ENCODE measurements around the gene FOXR1.

Gene FOXR1, protein sequence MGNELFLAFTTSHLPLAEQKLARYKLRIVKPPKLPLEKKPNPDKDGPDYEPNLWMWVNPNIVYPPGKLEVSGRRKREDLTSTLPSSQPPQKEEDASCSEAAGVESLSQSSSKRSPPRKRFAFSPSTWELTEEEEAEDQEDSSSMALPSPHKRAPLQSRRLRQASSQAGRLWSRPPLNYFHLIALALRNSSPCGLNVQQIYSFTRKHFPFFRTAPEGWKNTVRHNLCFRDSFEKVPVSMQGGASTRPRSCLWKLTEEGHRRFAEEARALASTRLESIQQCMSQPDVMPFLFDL

DNA sequence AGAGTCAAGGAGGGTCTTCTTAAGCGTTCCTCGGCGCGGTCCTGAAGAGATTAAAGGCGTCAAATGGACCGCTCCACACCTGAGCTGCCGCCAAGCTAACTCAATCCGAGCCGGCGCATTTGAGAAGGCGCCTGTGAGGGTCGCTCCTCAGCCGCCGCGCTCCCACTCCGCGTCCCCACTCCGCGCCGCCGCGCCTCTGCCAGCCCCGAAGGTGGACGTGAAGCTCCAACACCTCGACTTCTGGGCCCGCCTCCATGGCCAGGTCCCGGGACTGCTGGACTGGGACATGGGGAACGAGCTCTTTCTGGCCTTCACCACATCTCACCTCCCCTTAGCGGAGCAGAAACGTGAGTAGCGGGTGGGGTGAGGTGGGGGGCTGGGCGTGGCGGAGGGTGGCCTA lies at the start of gene FOXR1:
Gene FOXR1, plus strand, starts transcription at position 116 of the 400 bp plus-strand sequence. Its CDS starts 171 bp downstream, at position 287.
- DNase-seq, result no peak

DNA sequence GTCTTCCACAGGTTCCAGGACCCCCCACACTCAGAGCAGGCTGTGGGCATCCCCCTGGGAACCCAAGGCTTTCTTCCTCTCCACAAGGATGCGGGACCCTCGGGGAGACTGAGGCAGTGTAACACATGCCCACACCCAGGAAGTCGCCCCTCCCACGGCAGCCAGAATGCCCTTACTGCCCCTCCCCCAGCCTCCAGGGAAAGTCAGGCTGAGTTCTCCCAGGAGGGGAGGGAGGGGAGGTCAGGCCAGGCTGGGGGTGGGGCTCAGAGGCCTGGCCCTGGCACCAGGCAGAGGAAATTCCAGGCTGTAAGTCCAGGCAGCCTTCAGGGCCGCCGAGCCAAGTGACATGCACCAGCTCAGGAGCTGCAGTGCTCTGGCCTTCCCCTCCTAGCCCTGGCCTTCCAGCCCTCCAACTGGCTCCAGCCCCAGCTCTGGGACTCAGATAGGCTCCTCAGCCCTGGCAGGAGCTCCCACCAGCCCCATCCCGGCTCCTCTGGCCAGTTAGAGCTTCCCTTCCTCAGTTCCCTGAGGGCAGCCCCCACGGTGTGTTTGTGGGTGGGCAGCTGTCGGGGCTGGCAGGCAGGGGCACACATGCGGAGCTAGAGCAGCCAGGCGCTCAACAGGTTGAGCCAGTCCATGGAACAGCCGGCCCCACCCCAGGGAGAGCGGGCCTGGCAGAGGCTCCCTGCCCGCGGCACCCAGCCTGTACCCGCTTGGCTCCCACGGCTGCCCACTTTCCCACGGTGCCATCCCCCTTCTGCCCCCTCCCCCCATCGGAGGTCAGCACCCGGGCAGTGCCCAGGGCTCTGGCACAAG lies 49.4 kb upstream of the FOXR1 start:
- no peak for DNase-seq

DNA sequence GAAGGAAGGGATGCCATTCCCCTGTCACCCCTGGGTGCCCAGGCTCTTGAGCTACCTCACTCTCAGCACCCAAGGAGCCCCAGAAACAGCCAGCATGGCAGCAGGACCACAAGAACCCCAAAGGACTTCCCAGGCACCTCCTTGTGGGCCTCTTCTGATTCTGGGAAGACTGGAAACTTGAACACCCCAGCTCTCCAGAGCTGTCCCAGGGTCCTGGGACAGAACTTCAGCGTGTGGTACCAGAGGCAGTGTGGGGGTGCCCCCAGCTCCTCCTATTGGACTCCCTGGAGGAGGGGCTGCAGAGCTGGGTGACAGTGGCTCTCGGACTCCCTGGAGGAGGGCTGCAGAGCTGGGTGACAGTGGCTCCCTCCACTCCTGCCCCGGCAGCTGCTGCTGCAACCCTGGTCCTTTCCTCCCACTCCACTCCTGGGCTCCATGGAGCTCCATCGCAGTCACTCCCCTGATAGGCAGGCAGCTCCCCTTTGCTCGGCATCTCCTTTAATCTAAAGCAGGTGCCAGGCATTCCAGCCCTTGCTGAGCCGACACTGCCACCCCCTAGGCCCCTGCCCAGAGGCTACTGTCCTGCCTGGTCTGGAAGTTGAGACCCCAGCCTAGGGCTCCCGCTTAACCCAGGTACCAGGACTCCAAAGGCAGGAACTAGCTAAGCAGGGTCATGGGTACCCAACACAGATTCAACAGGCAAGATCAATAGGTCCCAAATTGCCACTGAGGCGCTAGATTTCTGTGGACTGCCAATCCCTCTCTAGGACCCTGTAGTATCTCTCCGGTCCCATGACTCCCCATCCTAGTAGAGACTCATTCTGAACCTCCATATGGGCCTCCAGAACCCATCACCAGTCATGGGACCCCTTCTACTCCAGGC lies 48.6 kb upstream of the FOXR1 start:
- no peak for DNase-seq

DNA sequence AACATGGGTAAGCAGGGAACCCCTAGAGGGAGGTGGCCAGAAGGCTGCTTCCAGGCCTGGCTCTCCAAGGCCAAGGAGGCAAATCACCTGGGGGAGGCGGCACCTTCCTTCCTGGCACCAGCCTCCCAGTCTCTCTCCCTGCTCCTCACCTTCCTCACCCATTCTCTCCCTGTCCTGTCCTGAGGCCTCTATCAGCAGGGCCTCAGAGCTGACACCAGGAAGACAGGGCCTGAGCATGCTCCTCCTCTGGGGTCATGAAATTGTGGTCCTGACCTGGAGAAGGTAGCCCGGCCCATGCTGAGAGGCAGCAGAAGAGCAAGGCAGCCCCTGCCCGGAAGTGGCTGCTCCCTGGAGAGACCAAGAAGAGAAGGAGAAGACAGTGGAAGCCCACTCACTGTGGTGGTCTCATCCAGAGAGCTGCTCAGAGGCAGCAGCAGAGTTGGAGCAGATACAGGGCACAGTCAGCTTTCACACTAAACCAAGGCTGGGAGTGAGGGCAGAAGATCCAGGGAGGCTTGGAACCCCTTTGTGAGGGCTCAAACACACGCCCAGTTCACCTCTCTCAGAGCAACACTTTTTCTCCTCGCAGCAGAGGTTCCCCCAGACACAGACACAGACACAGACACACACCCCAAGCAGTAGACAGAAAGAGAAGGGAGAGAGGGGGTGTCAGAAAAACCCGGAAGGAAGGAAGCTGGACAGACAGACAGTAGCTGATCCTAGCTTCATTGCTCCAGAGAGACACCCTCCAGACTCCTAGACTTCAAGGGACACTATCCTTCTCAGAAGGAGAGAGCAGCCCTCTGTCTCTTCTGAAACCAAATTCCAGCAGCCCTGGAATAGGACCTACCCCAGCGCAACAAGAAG lies 47.6 kb upstream of the FOXR1 start:
- DNase-seq, result no peak

DNA sequence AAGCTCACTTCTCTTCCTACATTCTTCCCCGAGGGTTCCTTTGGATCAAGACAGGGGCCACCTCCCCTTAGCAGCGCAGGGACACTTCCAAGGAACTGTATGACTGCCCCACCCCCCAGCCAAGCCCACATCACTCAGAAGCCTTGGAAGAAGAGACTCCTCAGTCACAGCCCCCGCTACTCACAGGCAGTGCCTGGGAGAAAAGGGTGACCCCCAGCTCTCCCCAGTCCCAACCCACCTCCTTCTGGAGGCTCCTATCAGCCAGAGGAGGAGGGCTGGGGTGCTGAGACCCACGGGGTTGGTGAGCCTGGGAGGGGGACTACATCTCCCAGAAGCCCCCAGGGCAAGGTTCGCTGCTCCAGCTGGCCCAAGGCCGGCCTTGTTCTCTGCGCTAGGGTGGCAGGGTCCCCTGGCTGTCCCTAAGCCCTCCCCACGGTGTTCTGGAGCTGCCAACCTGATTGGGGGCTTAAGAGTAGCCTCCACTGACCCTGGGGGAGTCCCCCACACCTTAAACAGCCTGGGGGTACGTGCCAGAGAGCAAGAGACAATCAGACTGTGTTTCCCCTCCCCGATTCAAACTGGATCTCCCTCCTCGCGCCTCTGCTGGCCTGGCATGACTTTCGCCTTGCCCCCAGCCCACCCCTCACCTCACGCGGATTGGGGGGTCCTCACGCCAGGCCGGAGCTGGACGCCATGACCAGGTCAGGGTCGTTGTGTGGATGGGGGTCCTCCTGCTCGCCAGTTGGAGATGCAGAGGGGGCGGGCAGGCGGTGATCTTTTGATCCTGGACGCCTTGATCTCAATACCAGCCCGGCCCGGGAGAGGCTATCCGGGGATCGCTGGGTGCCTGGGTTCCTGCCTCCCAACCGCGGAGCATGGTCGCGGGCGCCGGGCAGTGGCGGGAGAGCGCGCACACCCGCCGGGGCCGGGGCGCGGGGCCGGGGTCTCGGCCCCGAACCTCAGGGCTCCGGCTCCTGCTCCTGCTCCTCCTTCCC lies 46.7 kb upstream of the FOXR1 start:
- no peak for DNase-seq

DNA sequence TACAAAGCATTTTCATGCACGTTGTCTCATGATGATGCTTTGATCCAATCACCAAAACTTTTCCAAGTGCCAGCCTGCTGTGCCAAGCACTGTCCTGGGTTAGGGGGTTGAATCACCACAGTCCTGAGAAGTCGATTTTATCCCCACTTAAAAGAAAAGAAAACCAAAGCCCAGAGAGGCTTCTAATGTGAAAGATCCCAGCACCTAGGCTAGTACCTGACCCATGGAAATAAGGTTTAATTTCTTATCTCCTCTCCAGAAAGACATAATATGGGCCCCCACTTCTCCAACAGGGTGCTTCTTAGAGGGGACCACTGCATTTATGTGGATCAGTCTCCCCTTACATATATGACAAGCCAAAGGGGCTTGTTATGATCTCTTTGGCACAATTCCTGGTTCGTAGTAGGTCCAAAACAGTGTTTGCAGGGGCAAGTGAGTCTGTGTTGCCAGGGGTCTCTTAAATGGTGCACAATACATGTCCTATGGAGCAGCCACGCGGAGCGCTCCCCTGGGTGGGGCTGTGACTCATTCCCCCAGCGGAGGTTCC lies 43.9 kb upstream of the FOXR1 start:
- no peak for DNase-seq

DNA sequence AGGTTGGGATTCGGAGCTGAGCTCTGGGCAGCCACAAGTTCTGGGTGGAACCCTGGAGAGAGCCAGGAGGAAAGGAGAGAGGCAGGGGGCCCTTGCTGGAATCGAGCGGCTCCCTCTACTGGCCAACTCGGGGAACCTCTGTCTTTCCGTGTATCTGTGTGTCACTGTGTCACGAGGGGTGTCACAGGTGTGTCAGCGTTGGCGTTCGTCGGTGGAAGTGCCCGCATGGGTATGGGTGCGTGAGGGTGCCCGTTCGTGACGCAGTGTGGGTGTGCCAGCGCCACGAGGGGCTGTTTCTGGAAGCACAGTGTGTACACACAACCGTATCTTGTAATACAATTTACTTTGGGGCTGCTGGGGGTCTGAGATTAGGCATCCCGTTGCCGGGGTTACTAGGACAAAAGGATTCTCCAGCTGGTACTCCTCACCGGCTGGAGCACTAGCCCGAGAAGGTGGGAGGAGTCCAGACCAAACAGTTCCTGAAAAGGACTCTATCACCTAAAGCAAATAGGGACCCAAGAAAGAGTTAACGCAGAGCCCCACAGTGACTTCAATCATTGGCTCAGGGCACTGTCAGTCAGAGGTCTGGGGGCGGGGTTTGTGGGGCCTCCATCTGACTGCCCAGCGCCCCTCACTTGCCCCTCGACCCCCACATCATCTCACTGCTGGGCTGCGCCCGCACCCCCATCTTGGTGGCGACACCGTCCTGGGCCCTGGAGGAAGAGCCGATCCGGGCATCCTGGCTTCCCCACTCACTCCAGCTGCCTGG lies 43.3 kb upstream of the FOXR1 start:
- peak; percentile 89 for DNase-seq

DNA sequence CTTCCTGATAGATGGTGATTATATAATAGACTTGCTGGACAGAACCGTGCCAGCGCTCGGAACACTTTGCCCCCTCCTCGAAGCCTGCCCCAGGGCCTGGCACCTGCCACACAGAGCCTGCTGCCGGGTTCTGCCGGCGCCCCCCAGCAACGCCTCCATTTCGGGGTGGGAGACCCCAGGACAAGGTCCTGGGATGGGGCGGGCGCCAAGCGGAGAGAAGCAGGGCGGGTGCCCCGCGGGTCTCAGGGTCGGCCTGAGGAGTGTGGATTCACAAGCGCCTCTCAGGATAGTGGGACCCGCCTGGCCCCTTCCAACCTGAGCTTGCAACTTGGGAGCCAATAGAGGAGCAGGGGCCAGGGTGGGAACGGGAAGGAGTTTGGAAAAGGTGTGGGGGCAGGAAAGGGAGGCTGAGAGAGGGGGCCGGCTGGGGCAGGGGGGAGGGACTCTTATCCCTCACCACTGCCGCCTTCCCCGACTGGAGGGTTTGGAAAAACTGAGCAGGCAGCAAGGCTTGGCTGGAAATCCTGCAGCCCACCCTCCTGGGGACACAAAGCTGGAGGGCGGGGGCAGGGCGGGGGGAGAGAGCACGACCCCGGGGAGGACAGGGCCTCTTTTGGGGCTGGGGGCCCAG lies 42.6 kb upstream of the FOXR1 start:
- no peak for DNase-seq

DNA sequence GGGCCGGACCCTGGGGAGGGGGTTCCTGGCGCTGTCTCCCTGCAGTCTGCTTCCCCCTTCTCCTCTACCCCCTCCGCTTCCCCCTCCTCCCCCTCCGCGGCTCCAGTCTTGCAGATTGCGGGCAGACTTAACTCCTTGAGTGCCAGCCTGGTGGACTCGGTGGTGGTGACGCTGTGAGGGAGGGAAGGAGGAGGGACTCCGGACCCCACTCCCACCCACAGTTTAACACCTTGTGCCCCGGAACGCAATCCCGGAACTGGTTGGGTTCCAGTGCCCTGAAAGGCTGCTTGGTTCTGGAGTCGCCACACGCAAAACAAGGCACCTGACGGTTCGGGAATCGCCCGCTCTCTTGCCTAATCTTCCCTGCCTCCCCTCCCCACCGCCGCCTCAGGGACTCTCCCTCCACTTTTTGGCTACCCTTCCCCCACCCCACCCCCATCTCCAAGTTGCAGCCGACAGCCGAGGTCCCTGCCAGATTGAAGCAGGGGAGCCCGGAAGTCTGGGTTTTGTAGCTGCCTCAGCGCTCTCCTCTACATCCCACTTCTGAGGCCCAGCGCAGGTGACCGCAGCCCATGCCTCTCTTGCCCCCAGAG lies 42.0 kb upstream of the FOXR1 start:
- DNase-seq, result no peak

DNA sequence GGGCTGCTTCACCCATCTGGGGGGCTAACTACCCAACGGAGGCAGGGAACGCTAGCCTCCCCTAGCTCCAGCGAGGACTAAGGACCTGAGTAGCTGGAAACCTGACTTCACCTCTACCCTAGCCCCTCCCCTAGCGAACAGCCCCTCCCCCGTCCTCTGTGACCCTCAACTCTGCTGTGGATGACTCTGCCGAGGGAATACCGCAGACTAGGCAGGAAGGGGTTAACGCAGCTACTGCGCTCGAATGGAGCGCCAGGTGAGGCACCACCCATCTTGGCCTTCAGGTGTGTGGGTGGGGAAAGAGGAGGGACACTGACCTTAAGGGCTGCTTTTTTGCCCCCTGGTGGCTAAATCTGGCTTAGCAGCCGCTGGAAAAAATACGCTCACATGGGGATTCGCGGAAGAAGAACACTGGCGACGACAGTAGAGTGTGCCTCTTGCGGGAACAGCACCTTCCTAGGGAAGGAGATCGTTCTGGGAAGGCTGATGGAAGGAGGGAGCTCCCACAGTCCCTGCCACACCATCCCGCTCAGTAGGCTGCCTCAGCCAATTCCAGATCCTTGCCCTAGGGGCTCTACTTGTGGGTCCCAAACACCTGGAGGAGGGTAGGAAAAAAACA lies 41.4 kb upstream of the FOXR1 start:
- DNase-seq, result no peak

DNA sequence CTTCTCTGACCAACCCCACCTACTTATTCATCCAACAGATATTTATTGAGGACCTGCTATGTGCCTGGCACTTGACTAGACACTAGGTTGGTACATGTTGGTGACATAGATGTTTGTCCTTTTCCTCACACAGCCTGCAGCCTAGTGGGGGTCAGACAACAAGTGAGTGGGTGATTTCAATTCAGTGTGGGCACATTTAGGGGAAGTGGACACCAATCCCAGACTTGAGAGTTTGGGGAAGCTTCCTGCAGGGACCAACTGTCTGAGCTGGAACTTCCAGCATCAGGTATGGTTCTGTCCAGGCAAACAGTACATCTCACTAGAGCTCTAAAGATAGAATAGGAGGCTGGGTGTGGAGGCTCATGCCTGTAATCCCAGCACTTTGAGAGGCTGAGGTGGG lies 40.0 kb upstream of the FOXR1 start:
- DNase-seq, result no peak

DNA sequence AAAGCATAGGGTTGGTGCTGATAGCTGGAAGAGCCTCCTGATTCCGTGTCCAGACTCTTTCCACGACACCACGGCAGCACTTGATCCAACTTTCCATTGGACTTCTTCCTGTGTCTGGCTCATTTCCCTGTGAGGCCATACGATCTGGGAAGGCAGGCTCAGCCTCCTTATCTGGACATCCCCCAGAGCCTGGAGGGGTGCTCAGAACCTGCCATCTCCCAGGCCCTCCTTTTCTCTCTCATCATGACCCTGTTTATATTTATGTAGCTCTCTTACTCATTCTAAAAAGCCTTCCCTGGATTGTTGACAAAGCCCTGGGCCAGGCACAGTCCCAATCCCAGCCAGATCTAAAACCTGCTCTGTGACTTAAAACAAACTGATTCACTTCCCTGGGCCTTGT lies 38.1 kb upstream of the FOXR1 start:
- no peak for DNase-seq

DNA sequence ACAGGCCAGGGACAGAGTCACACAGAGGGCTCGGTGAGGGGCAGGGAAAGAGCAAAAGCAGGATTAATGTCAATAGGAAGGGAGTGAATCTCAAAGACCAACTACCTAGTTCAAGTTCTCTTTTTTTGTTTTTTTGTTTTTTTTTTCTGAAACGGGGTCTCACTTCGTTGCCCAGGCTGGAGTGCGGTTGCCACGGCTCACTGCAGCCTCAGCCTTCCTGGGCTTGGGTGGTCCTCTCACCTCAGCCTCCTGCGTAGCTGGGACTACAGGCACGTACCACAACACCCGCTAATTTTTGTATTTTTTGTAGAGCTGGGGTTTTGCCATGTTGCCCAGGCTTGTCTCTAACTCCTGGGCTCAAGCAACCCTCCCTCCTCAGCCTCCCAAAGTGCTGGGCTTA lies 36.2 kb upstream of the FOXR1 start:
- DNase-seq, result no peak

DNA sequence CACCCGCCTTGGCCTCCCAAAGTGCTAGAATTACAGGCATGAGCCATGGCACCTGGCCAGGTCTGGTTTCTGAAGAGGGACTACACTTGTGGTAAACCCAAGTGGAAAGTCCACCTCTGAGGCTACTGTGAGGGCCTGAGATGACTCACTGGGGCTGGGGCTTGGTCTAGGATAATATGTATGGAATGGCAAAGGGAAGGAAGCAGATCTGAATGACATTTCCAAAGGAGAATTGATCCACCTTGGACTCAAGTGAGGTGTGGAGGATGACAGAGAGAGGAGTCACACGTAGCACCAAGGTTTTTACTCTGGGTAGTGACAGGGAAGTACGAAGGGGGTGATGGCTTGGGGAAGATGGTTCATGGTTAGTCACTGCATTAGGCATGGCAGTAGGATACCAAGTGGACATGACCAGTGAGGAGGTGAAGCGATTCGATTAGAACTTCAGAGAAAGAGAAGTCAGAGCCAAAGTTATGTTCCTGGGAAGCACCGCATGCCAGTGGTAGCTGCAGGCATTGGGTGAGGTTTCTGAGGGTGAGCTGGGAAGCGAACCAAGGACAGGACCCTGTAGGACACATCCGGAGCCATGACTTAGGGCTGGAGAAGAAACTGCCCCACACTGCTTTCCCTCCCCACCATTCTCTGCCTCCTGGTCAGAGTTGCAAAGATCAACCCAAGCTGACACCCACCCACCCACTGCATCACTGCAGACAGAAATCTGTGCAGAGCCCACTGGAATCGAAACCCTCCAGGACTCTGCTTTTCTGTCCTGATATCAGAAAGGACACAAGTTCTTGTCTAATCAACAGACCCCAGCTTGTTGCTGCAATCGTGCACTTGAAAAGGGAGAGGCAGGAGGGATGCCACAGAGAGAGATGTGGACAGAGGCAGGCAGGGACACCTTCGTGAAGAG lies 32.8 kb upstream of the FOXR1 start:
- no peak for DNase-seq

DNA sequence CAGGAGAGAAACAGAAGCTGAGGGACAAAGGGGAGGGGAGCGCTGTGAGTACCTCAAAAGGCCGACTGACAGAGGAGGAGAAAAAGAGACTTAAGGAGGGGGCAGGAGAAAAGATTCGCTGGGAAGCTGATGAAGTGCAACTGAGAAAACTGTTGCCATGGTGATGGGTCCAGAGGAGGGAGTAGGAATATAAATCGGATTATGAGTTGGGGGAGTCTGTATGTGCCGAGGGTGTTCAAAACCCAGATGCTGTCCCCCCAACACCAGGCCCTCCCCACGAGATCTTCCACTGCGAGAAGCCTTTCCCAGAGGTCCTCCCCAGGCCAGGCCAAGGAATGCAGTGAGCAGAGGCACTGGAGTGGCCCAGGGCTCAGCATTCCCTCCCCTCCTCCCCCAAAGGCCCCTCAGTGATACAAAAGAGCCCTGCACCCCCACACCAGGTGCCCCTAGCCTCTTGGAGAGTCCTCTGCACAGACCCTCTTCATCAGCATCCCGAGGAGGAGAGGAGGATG lies 32.1 kb upstream of the FOXR1 start:
- no peak for DNase-seq

DNA sequence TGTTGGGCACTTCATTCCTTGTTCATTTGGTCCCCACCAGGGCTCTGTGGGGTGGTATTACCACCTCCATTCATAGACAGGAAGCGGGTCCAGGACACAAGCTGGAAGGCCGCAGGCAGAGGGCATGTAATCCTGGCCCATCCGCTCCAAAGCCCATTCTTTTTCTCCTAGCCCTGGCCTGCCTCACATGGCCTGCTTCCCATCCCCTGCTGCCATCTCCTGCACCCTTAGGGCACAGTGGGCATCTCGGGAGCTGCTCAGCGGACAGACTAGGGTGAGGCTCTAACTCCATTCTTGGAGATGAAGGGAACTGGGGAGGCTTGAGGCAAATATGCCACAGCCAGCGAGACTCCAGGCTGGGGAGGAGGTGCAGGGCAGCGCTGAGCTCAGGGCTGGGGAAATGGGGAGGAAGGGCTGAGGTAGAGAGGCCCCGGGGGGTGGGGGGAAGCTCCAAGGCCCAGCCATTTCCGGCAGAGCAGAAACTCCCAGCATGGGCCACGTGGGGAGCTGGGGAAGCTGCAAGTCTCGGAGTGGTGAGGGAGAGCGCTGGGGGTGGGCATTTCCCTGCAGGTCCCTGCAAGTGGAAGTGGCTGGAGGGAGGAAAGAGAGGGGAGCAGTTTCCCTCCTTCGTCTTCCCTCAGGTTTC lies 31.5 kb upstream of the FOXR1 start:
- no peak for DNase-seq

DNA sequence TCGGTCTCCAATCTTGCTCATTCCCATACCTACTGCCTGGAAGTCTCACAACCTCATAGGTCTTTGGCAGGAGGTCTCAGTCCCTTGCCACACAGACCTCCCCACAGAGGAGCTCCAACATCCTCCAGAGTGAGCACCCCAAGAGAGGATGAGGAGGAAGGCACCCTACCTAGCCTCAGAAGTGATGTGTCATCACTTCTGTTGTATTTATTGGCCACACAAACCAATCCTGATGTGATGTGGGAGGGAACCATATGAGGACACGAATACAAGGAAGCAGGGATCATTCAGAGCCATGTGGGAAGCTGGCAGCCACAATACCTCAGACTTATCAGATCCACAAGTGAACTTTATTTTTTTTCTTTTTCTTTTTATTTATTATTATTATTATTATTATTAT lies 24.5 kb upstream of the FOXR1 start:
- DNase-seq, result no peak

Data from amniotic stem cell (primary cell).